IMR-90 (cell line): ENCODE results near the gene ZKSCAN5. TPM values are rescaled to one million over a fixed set of nuclear protein-coding genes. Genes with fewer than 3 reads are reported as not detected.
A peak's percentile ranks its signal among the peaks of the same experiment; 100 is the strongest.

Experiments used
- ATAC-seq: fragments of 200-7000 bp; cut with Tn5 transposase; 2 replicates; pipeline ENCODE4 v1.9.1; 2020; ENCODE audit warnings: low read depth, mild to moderate bottlenecking, moderate library complexity
- BruUV-seq: library from RNA; stranded (reverse); fragments of 400-500 nt; replicated peaks from 2 replicates; lab custom pipeline; 2021; lab: Mats Ljungman, UMichigan
- CTCF ChIA-PET: fragments of 300-600 bp; formaldehyde crosslinking; extraction: SDS; loops from one replicate; lab custom pipeline; 2021; ENCODE audit warnings: antibody characterized with exemption; lab: Yijun Ruan, JAX
- POLR2A ChIA-PET: fragments of 300-600 bp; sonication (Branson Sonifier 250); formaldehyde crosslinking; loops from one replicate; lab custom pipeline; 2022; ENCODE audit warnings: antibody characterized with exemption; ENCODE audit not compliant: unreplicated experiment; lab: Charles Lee
- DNase-seq: peaks from one replicate; pipeline ENCODE4 v3.0.0; 2013
- H2AFZ ChIP-seq: replicated peaks from 2 replicates; pipeline ENCODE3; 2013; ENCODE audit warnings: low read length, mild to moderate bottlenecking; ENCODE audit not compliant: poor library complexity
- H2AK5ac ChIP-seq: 2 replicates; pipeline ENCODE4 v1.6.1; 2013; ENCODE audit warnings: low read depth, low read length, inconsistent platforms
- H2AK9ac ChIP-seq: replicated peaks from 2 replicates; pipeline ENCODE3; 2013; ENCODE audit warnings: mild to moderate bottlenecking, low read depth, low read length, moderate library complexity; ENCODE audit not compliant: poor library complexity
- H2BK120ac ChIP-seq: 2 replicates; pipeline ENCODE4 v1.6.1; 2013; ENCODE audit warnings: low read depth, low read length, inconsistent platforms
- H2BK15ac ChIP-seq: 3 replicates; pipeline ENCODE4 v1.6.1; 2013; ENCODE audit warnings: low read depth, low read length, inconsistent platforms
- H2BK20ac ChIP-seq: 2 replicates; pipeline ENCODE4 v1.6.1; 2013; ENCODE audit warnings: low read depth, mild to moderate bottlenecking, inconsistent platforms, low read length, moderate library complexity
- H2BK5ac ChIP-seq: 2 replicates; pipeline ENCODE4 v1.6.1; 2013; ENCODE audit warnings: mild to moderate bottlenecking, low read depth, low read length, inconsistent platforms; ENCODE audit not compliant: poor library complexity, severe bottlenecking
- H3K14ac ChIP-seq: replicated peaks from 2 replicates; pipeline ENCODE4 v1.6.1; 2013; ENCODE audit warnings: low read depth, low read length, inconsistent platforms
- H3K18ac ChIP-seq: 2 replicates; pipeline ENCODE4 v1.6.1; 2013; ENCODE audit warnings: low read depth, low read length, control low read depth
- H3K23ac ChIP-seq: 2 replicates; pipeline ENCODE4 v1.6.1; 2013; ENCODE audit warnings: low read depth, low read length, inconsistent platforms
- H3K27ac ChIP-seq: 2 replicates; pipeline ENCODE4 v1.5.1; 2013; ENCODE audit warnings: mild to moderate bottlenecking, control low read depth, low read length; ENCODE audit not compliant: insufficient read depth
- H3K27me3 ChIP-seq: 2 replicates; pipeline ENCODE4 v1.6.1; 2013; ENCODE audit warnings: low read length; ENCODE audit not compliant: control insufficient read depth, insufficient read depth
- H3K36me3 ChIP-seq: 2 replicates; pipeline ENCODE4 v1.6.1; 2013; ENCODE audit warnings: low read length, mixed read lengths; ENCODE audit not compliant: control insufficient read depth, insufficient read depth
- H3K4ac ChIP-seq: 2 replicates; pipeline ENCODE4 v1.6.1; 2013; ENCODE audit warnings: low read depth, low read length, inconsistent platforms
- H3K4me1 ChIP-seq: 2 replicates; pipeline ENCODE4 v1.6.1; 2013; ENCODE audit warnings: low read length, mixed read lengths; ENCODE audit not compliant: control insufficient read depth, insufficient read depth
- H3K4me2 ChIP-seq: 2 replicates; pipeline ENCODE4 v1.6.1; 2013; ENCODE audit warnings: low read depth, mild to moderate bottlenecking, control low read depth, low read length, moderate library complexity
- H3K4me3 ChIP-seq: 2 replicates; pipeline ENCODE4 v1.5.1; 2013; ENCODE audit warnings: low read depth, mild to moderate bottlenecking, control low read depth, low read length, moderate library complexity; ENCODE audit not compliant: insufficient read depth
- H3K56ac ChIP-seq: 2 replicates; pipeline ENCODE4 v1.6.1; 2013; ENCODE audit warnings: low read length, inconsistent platforms; ENCODE audit not compliant: insufficient read depth; ENCODE audit errors: extremely low read depth
- H3K79me1 ChIP-seq, 2 experiments: 2 replicates each; pipeline ENCODE4 v1.6.1; 2013; ENCODE audit warnings: low read length in 2 of 2, inconsistent platforms in 1 of 2, low read depth in 1 of 2
- H3K9ac ChIP-seq: 2 replicates; pipeline ENCODE4 v1.6.1; 2013; ENCODE audit warnings: low read depth, low read length, control low read depth
- H3K9me1 ChIP-seq: 2 replicates; pipeline ENCODE4 v1.6.1; 2013; ENCODE audit warnings: low read length, inconsistent platforms; ENCODE audit not compliant: insufficient read depth
- H3K9me3 ChIP-seq: 2 replicates; pipeline ENCODE4 v1.6.1; 2013; ENCODE audit warnings: low read length; ENCODE audit not compliant: control insufficient read depth, insufficient read depth
- H4K20me1 ChIP-seq: 2 replicates; pipeline ENCODE4 v1.6.1; 2013; ENCODE audit warnings: low read length, inconsistent platforms; ENCODE audit not compliant: insufficient read depth
- H4K5ac ChIP-seq: 2 replicates; pipeline ENCODE4 v1.6.1; 2013; ENCODE audit warnings: mild to moderate bottlenecking, low read depth, low read length, control low read depth
- H4K8ac ChIP-seq, 2 experiments: 2 replicates each; pipeline ENCODE4 v1.6.1; 2013; ENCODE audit warnings: low read depth in 2 of 2, low read length in 2 of 2, control low read depth in 1 of 2, inconsistent platforms in 1 of 2
- H4K91ac ChIP-seq: 2 replicates; pipeline ENCODE4 v1.6.1; 2013; ENCODE audit warnings: low read depth, low read length, inconsistent platforms; ENCODE audit not compliant: insufficient read depth
- BHLHE40 ChIP-seq: fragments of 150-350 bp; IDR thresholded peaks from 2 replicates; pipeline ENCODE4 v1.6.1; 2016; ENCODE audit warnings: mild to moderate bottlenecking, low read depth, low read length
- CEBPB ChIP-seq: IDR thresholded peaks from 2 replicates; pipeline ENCODE4 v1.6.1; 2012; ENCODE audit warnings: low read depth, low read length, improper control_type of control experiment
- CHD1 ChIP-seq: IDR thresholded peaks from 2 replicates; pipeline ENCODE4 v1.6.1; 2012; ENCODE audit warnings: low read depth, low read length, improper control_type of control experiment
- CTCF ChIP-seq: conservative IDR thresholded peaks from 2 replicates; pipeline ENCODE4 v1.5.1; 2012; ENCODE audit warnings: mild to moderate bottlenecking, low read depth, low read length, improper control_type of control experiment
- ELK1 ChIP-seq: fragments of 150-350 bp; IDR thresholded peaks from 2 replicates; pipeline ENCODE4 v1.6.1; 2016; ENCODE audit warnings: low read depth, mild to moderate bottlenecking, low read length, moderate library complexity, borderline replicate concordance
- FOS ChIP-seq: fragments of 150-350 bp; IDR thresholded peaks from 2 replicates; pipeline ENCODE4 v1.6.1; 2016; ENCODE audit warnings: low read depth, low read length
- MAFK ChIP-seq: IDR thresholded peaks from 2 replicates; pipeline ENCODE4 v1.6.1; 2012; ENCODE audit warnings: low read depth, low read length, improper control_type of control experiment
- MAZ ChIP-seq: IDR thresholded peaks from 2 replicates; pipeline ENCODE4 v1.6.1; 2012; ENCODE audit warnings: low read depth, mild to moderate bottlenecking, low read length, improper control_type of control experiment, moderate library complexity, borderline replicate concordance
- MXI1 ChIP-seq: IDR thresholded peaks from 2 replicates; pipeline ENCODE4 v1.6.1; 2012; ENCODE audit warnings: low read depth, mild to moderate bottlenecking, low read length, moderate library complexity, borderline replicate concordance
- RAD21 ChIP-seq: IDR thresholded peaks from 2 replicates; pipeline ENCODE4 v1.6.1; 2012; ENCODE audit warnings: low read length, improper control_type of control experiment
- RCOR1 ChIP-seq: IDR thresholded peaks from 2 replicates; pipeline ENCODE4 v1.6.1; 2012; ENCODE audit warnings: mild to moderate bottlenecking, low read length, improper control_type of control experiment; ENCODE audit not compliant: insufficient replicate concordance
- RFX5 ChIP-seq: IDR thresholded peaks from 2 replicates; pipeline ENCODE4 v1.8.0; 2012; ENCODE audit warnings: low read depth, mild to moderate bottlenecking, low read length, moderate library complexity
- SMC3 ChIP-seq: fragments of 150-350 bp; IDR thresholded peaks from 2 replicates; pipeline ENCODE4 v1.6.1; 2016; ENCODE audit warnings: low read depth, mild to moderate bottlenecking, antibody characterized with exemption, low read length, moderate library complexity
- WGBS, 2 experiments: methylation state at CpG; one replicate each; pipeline versions ENCODE4 v1.1.5 to v1.1.7; 2013; ENCODE audit warnings: missing lambda C conversion rate in 2 of 2; ENCODE audit not compliant: insufficient read length in 1 of 2; ENCODE audit errors: extremely low coverage in 2 of 2; 5-methylcytosine and 5-hydroxymethylcytosine counted together
- dilution Hi-C: fragments of 300-500 bp; cut with HindIII; formaldehyde crosslinking; loops from one replicate; pipeline ENCODE4 v1.14.3; 2018; ENCODE audit warnings: low sequenced_read_pairs; ENCODE audit not compliant: unreplicated experiment
- in situ Hi-C: fragments of 300-500 bp; cut with MboI; formaldehyde crosslinking; loops from 3 replicates; pipeline ENCODE4 v1.14.3; 2019; ENCODE audit warnings: low sequenced_read_pairs, inconsistent platforms, mixed read lengths
- intact Hi-C: fragments of 100-400 bp; cut with micrococcal nuclease; formaldehyde crosslinking; loops from 2 replicates; pipeline ENCODE4 v1.10.0; 2022
- polyA plus RNA-seq, 3 experiments: library from polyadenylated mRNA; depleted of rRNA; stranded (reverse); fragments of >200 nt; gene quantifications; 2 replicates each; pipeline ENCODE4 v1.2.3, GENCODE V29; 2012; ENCODE audit warnings: low replicate concordance in 1 of 3
- total RNA-seq: library from RNA; depleted of rRNA; stranded (reverse); fragments of >200 nt; gene quantifications from 2 replicates; pipeline ENCODE4 v1.2.3, GENCODE V29; 2012

The ZKSCAN5 gene
- total and polyA plus RNA-seq, 2 of the 4 experiments (the other 2 are of a cell fraction): 5.5 to 16.3 TPM

- peak; percentile 65; the same call in 1 of the 2 replicates for TF ChIP-seq MAZ
Observed at GRCh38 chr7:99504603-99505323, at the start of gene ZKSCAN5 (continued).

DNA sequence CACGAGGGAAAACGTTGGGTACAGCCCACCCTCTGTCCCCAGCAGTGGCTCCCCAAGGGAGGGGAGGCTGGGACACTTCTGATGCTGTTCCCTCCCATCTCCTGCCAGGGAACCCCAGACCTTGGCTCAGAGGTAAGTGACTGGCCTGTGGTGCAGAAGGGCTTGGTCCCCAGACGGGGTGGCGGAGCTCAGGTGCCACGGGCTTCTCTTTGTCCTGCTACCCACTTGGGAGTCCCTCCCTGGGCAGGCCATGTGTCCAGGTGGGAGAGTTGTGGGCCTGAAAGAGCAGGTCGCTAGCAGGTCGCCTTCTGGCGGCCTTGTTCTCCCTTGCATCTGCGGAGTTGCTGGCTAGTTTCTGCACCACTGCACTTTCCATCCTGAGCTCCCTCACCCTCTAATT lies 48.6 kb upstream of the ZKSCAN5 start:
- H2BK5ac ChIP-seq: no peak overlapping the region
- H4K8ac ChIP-seq: no peak overlapping the region
- no peak overlapping the region for H3K27ac ChIP-seq
- no peak overlapping the region for H2AK9ac ChIP-seq
- no TSS peak for BruUV-seq
- no peak overlapping the region for H3K18ac ChIP-seq
- peaks cover 61% of the 10 kb centered on the region for H4K20me1 ChIP-seq
- no peak overlapping the region for H3K56ac ChIP-seq
- no peak overlapping the region for H3K14ac ChIP-seq
- in situ Hi-C loops: no loop called here
- H2BK15ac ChIP-seq: no peak overlapping the region
- no peak overlapping the region for H2AK5ac ChIP-seq
- dilution Hi-C loops: no loop called here
- H4K5ac ChIP-seq: no peak overlapping the region
- H3K4me3 ChIP-seq: no peak overlapping the region
- intact Hi-C loops: no loop called here
- peaks cover 83% of the 10 kb centered on the region for H3K36me3 ChIP-seq
- H3K23ac ChIP-seq: no peak overlapping the region
- no peak overlapping the region for H4K91ac ChIP-seq
- WGBS, 2 experiments: no CpG with 5 or more reads among the region's 9 CpGs
- H3K79me1 ChIP-seq: peaks cover 19 to 79% of the 10 kb centered on the region in 2 experiments
- POLR2A ChIA-PET: no interaction called here
- H3K4me2 ChIP-seq: no peak overlapping the region
- DNase-seq (no peak), ATAC-seq (no peak)
- no peak overlapping the region for H2BK120ac ChIP-seq
- peaks cover 3% of the 10 kb centered on the region; the same call in 1 of the 2 replicates for H3K9me1 ChIP-seq
- H3K9me3 ChIP-seq: no peaks in the 10 kb centered on the region
- H3K27me3 ChIP-seq: no peaks in the 10 kb centered on the region
- no peak overlapping the region for H3K9ac ChIP-seq
- CTCF ChIA-PET: no interaction called here
- no peak overlapping the region for H2BK20ac ChIP-seq
- H3K4ac ChIP-seq: no peak overlapping the region
- no peaks in the 10 kb centered on the region for H3K4me1 ChIP-seq
- H2AFZ ChIP-seq: no peak overlapping the region
- TF ChIP-seq FOS: no peak
- no peak for TF ChIP-seq SMC3
- no peak for TF ChIP-seq CTCF
- no peak for TF ChIP-seq ELK1
- no peak for TF ChIP-seq RAD21
- no peak for TF ChIP-seq RCOR1
- TF ChIP-seq RFX5: no peak
- TF ChIP-seq CHD1: no peak
- no peak for TF ChIP-seq BHLHE40
- no peak for TF ChIP-seq CEBPB
- no peak for TF ChIP-seq MAFK
- TF ChIP-seq MXI1: no peak
